Right atrium auricular region (tissue), 2 donors: ENCODE results near the gene GRM7. TPM values are rescaled to one million over a fixed set of nuclear protein-coding genes. Genes with fewer than 3 reads are reported as not detected.

Experiments used
- DNase-seq: peaks from one replicate; pipeline ENCODE4 v3.0.0-alpha.2; 2019; ENCODE audit warnings: low spot score
- H3K27ac ChIP-seq, 2 donors: fragments of 200-600 bp; sonication (generic); 1 replicate in 1 of 2; 2 replicates in 1 of 2; pipeline ENCODE4 v1.5.1; 2016 to 2019
- H3K27me3 ChIP-seq, 2 donors: fragments of 200-600 bp; sonication (generic); one replicate each; pipeline versions ENCODE4 v1.5.1 to v1.6.0; 2017 to 2019
- H3K36me3 ChIP-seq: fragments of 200-600 bp; sonication (generic); one replicate; pipeline ENCODE4 v1.5.1; 2016
- H3K4me1 ChIP-seq, 2 donors: fragments of 200-600 bp; sonication (generic); one replicate each; pipeline versions ENCODE4 v1.5.1 to v1.6.0; 2017 to 2019
- H3K4me3 ChIP-seq, 2 donors: fragments of 200-600 bp; sonication (generic); 1 replicate in 1 of 2; 2 replicates in 1 of 2; pipeline ENCODE4 v1.5.1; 2017 to 2019; ENCODE audit warnings: mild to moderate bottlenecking in 1 of 2, moderate library complexity in 1 of 2
- H3K9me3 ChIP-seq, 2 donors: fragments of 200-600 bp; sonication (generic); one replicate each; pipeline ENCODE4 v1.5.1; 2019
- total RNA-seq, 2 donors: library from RNA; depleted of rRNA; stranded (reverse); fragments of >200 nt; gene quantifications; one replicate each; pipeline ENCODE4 v1.1.0, GENCODE V29; 2016
- TF ChIP-seq, protein P1 (sequence below), 2 donors: fragments of 200-600 bp; sonication (generic); IDR thresholded peaks; one replicate each; pipeline ENCODE4 v1.5.1; 2019; ENCODE audit warnings: antibody characterized with exemption in 2 of 2

The GRM7 gene
- total RNA-seq, 2 donors from 2014 or later = not detected

DNA sequence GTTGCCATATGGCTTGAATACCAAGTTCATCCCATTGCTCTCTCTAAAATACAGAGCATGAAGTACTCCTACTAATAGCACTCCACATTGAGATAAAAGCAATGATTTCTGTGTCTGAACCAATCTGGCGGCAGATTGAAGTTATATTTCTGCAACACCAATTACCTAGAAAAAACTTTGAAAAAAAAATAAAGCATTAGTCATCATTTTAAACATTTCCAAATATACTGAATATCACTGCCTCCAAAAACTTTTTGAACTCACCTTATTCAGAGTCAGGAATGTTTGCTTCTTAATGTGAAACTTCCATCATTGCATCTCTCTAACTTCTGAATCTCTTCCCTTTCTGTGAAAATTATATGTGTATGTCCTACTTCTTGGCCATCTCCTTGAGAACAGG, 540.5 kb downstream of the GRM7 start:
- H3K9me3 ChIP-seq = no peaks in the 10 kb centered on the region
- no peaks in the 10 kb centered on the region for H3K36me3 ChIP-seq
- H3K27me3 ChIP-seq = no peaks in the 10 kb centered on the region
- H3K4me3 ChIP-seq = no peak overlapping the region
- no peak overlapping the region for H3K27ac ChIP-seq
- H3K4me1 ChIP-seq = no peaks in the 10 kb centered on the region
- TF ChIP-seq, protein P1, sequence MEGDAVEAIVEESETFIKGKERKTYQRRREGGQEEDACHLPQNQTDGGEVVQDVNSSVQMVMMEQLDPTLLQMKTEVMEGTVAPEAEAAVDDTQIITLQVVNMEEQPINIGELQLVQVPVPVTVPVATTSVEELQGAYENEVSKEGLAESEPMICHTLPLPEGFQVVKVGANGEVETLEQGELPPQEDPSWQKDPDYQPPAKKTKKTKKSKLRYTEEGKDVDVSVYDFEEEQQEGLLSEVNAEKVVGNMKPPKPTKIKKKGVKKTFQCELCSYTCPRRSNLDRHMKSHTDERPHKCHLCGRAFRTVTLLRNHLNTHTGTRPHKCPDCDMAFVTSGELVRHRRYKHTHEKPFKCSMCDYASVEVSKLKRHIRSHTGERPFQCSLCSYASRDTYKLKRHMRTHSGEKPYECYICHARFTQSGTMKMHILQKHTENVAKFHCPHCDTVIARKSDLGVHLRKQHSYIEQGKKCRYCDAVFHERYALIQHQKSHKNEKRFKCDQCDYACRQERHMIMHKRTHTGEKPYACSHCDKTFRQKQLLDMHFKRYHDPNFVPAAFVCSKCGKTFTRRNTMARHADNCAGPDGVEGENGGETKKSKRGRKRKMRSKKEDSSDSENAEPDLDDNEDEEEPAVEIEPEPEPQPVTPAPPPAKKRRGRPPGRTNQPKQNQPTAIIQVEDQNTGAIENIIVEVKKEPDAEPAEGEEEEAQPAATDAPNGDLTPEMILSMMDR (IDR thresholded peaks at IDR 0.05) = no peak
- DNase-seq = no peak

DNA sequence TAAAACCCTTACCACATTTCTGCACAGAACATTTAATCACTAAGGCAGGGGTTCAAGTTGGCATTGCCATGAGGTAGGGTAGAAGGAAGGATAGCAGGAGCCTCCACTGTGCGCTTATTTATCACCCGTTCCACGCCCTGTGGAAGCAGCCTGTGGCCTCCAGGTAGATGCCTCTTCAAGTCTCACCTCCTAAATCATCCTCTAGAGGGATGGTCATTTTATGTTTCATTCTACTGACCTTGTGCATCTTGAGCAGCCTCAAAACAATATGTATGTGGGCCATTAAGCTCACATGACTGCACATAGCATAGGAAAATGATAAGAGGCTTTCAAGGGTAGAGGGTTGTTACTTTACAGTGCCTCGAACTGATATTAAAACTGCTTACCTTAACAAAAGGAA, 546.2 kb downstream of the GRM7 start:
- Histone ChIP-seq H3K36me3 (no peaks in the 10 kb centered on the region), H3K27ac (no peak overlapping the region), H3K27me3 (no peaks in the 10 kb centered on the region), H3K4me3 (no peak overlapping the region), H3K9me3 (no peaks in the 10 kb centered on the region), H3K4me1 (no peaks in the 10 kb centered on the region)
- TF ChIP-seq, protein P1 (IDR thresholded peaks at IDR 0.05) = no peak
- DNase-seq = no peak

DNA sequence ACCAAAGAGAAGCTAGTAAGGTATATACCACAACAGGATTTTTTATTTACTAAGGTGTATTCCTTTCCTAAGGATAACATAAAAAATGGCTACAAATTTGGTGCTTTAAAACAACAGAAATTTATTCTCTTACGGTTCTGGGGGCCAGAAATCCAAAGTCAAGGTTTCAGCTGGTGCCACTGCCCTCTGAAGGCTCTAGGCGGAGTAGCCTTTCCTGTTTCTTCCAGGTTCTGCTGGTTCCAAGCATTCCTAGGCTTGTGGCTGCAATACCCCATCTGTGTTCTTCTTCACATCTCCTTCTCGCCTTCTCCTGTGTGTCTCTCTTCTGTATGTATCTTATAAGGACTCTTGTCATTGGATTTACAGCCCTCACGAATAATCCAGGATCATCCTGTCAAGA, 549.9 kb downstream of the GRM7 start:
- no peak overlapping the region for H3K27ac ChIP-seq
- H3K4me3 ChIP-seq = no peak overlapping the region
- no peaks in the 10 kb centered on the region for H3K4me1 ChIP-seq
- no peak for DNase-seq
- TF ChIP-seq, protein P1 (IDR thresholded peaks at IDR 0.05) = no peak
- no peaks in the 10 kb centered on the region for H3K9me3 ChIP-seq
- H3K36me3 ChIP-seq = no peaks in the 10 kb centered on the region
- H3K27me3 ChIP-seq = no peaks in the 10 kb centered on the region

DNA sequence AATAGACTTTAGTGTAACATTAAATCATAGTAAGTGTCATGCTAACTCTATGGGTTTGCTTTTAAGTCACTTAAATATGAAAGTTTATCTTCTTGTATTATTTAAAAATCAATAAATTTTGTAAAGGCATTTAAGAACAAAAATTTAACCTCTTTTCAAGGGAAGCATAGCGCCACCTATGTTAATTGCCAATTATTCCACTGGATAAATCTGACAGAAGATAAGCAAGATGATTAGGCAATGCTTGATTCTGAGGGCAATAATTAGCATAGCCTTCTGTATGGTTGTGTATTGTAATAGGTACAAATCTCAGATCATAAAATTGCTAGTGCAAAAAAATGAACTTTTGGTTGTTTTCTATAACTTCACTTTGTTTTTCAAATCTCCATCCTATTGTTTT, 560.1 kb downstream of the GRM7 start:
- no peak overlapping the region for H3K27ac ChIP-seq
- no peaks in the 10 kb centered on the region for H3K27me3 ChIP-seq
- H3K4me1 ChIP-seq = no peaks in the 10 kb centered on the region
- TF ChIP-seq, protein P1 (IDR thresholded peaks at IDR 0.05) = no peak
- no peaks in the 10 kb centered on the region for H3K9me3 ChIP-seq
- no peak overlapping the region for H3K4me3 ChIP-seq
- H3K36me3 ChIP-seq = no peaks in the 10 kb centered on the region
- DNase-seq = no peak

DNA sequence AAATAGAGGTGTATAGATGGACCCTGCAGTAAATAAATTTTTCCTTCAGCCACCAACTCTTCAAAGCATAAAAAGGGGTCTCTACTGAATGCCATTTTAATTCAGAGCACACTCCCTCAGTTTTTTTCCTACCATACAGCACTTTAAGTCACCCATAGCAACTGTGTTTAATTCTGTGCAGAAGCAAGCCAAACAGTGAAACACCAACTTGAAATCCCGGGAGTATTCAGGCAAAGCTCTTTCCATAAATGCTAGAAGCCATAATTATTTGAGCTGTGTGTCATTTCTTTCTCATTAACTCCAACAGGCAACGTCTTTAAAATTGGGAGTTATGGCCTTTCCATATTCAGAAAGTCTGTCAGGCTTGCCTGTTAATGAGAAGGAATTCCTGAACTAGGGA, 562.1 kb downstream of the GRM7 start:
- Histone ChIP-seq H3K9me3 (no peaks in the 10 kb centered on the region), H3K4me3 (no peak overlapping the region), H3K36me3 (no peaks in the 10 kb centered on the region), H3K27me3 (no peaks in the 10 kb centered on the region), H3K27ac (no peak overlapping the region), H3K4me1 (no peaks in the 10 kb centered on the region)
- TF ChIP-seq, protein P1 (IDR thresholded peaks at IDR 0.05) = no peak
- no peak for DNase-seq

DNA sequence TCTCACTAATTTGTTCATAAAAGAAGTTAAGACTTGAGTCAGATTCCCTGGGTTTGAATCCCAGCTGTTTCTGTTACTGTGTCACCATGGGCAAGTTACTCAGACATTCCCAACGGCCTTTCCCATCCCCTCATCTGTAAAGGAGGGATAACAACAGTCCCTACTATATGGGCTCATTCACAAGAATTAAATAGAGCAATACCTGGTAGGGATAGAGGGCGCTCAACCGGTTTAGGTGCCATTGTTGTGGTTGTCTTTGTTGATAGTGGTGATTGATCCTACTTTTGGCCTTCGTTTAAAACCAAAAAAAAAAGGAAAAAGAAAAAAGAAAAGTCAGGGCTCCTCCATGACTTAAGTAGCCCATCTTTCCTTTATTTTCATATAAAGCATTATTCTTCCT, 563.1 kb downstream of the GRM7 start:
- Histone ChIP-seq H3K36me3 (no peaks in the 10 kb centered on the region), H3K27ac (no peak overlapping the region), H3K4me1 (no peaks in the 10 kb centered on the region), H3K27me3 (no peaks in the 10 kb centered on the region), H3K4me3 (no peak overlapping the region), H3K9me3 (no peaks in the 10 kb centered on the region)
- TF ChIP-seq, protein P1 (IDR thresholded peaks at IDR 0.05) = no peak
- DNase-seq = no peak
